OCI-LY7 (cell line): ENCODE measurements around the gene PCDHB15.

Experiments used
- EZH2phosphoT487 ChIP-seq: fragments of 200-600 bp; sonication (generic); IDR thresholded peaks from 2 replicates; pipeline ENCODE4 v1.6.1; 2018; ENCODE audit warnings: low read depth, borderline replicate concordance, mild to moderate bottlenecking, mixed run types, antibody characterized with exemption, low read length, moderate library complexity, mixed read lengths
- TF ChIP-seq, protein P1 (sequence below): fragments of 200-600 bp; sonication (generic); conservative IDR thresholded peaks from 2 replicates; pipeline ENCODE4 v1.5.1; 2014; ENCODE audit warnings: mild to moderate bottlenecking, antibody characterized with exemption, low read length, moderate library complexity, mixed read lengths

DNA sequence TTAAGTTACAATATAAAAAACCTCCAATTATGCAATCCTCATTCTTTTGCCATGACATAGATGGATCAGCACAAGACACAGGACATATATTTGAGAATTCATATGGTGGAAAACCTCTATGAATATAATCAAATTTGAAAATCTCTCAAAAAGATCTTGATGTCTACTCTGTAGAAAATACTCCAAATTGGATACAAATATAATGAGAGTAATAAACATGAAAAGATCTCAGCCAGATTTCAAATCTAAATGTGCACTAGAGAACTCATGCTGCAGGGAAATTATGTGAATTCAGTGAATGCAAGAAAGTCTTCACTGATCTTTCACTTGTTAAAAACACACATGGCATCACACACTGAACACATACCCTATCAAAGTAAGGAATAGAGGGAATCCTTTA, 13.8 kb downstream of the PCDHB15 start:
- TF ChIP-seq, protein P1, sequence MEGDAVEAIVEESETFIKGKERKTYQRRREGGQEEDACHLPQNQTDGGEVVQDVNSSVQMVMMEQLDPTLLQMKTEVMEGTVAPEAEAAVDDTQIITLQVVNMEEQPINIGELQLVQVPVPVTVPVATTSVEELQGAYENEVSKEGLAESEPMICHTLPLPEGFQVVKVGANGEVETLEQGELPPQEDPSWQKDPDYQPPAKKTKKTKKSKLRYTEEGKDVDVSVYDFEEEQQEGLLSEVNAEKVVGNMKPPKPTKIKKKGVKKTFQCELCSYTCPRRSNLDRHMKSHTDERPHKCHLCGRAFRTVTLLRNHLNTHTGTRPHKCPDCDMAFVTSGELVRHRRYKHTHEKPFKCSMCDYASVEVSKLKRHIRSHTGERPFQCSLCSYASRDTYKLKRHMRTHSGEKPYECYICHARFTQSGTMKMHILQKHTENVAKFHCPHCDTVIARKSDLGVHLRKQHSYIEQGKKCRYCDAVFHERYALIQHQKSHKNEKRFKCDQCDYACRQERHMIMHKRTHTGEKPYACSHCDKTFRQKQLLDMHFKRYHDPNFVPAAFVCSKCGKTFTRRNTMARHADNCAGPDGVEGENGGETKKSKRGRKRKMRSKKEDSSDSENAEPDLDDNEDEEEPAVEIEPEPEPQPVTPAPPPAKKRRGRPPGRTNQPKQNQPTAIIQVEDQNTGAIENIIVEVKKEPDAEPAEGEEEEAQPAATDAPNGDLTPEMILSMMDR, result no peak
- TF ChIP-seq EZH2phosphoT487, result no peak
